ENCODE measurements around the gene GABBR1. TPM values are rescaled to one million over a fixed set of nuclear protein-coding genes. Genes with fewer than 3 reads are reported as not detected.

GABBR1 gene
- total RNA-seq, 2 experiments from 2014 or later: 9.6 to 11.3 TPM

GRCh38 chr6:29547573-29547972, 85.4 kb downstream of the GABBR1 start:
- POLR2A ChIA-PET: no interaction called here
- CTCF ChIA-PET: no interaction called here

- CTCF ChIA-PET: no interaction called here
- POLR2A ChIA-PET: no interaction called here
These were observed 95.1 kb downstream of the GABBR1 start for GRCh38 chr6:29537714-29538403.

- ChIA-PET POLR2A (interaction anchor here (0.5 kb wide), 1 partner anchor 1161 kb away, joined by 3 read pairs; no protein-coding TSS in a partner anchor), CTCF (no interaction called here)
These were observed 100.5 kb downstream of the GABBR1 start for GRCh38 chr6:29532320-29532951.

GRCh38 chr6:29531668-29532067, 101.3 kb downstream of the GABBR1 start:
- ChIA-PET CTCF (no interaction called here), POLR2A (interaction anchor here (0.5 kb wide), 1 partner anchor 1160 kb away, joined by 3 read pairs; no protein-coding TSS in a partner anchor)

GRCh38 chr6:29530671-29531310, 102.2 kb downstream of the GABBR1 start:
- ChIA-PET CTCF (no interaction called here), POLR2A (no interaction called here)

GRCh38 chr6:29529956-29530355, 103.0 kb downstream of the GABBR1 start:
- ChIA-PET POLR2A (no interaction called here), CTCF (no interaction called here)

- POLR2A ChIA-PET: no interaction called here
- CTCF ChIA-PET: no interaction called here
These were observed 103.9 kb downstream of the GABBR1 start for GRCh38 chr6:29528988-29529560.

GRCh38 chr6:29528300-29528931, 104.6 kb downstream of the GABBR1 start:
- POLR2A ChIA-PET: no interaction called here

GRCh38 chr6:29527564-29527963, 105.4 kb downstream of the GABBR1 start:
- CTCF ChIA-PET: no interaction called here
- POLR2A ChIA-PET: no interaction called here

More at GRCh38 chr6:29528300-29528931, 104.6 kb downstream of the GABBR1 start:
- CTCF ChIA-PET: no interaction called here

- ChIA-PET CTCF (no interaction called here), POLR2A (no interaction called here)
These were observed 105.9 kb downstream of the GABBR1 start for GRCh38 chr6:29527126-29527525.

GRCh38 chr6:29525311-29525639, 107.7 kb downstream of the GABBR1 start:
- POLR2A ChIA-PET: no interaction called here
- CTCF ChIA-PET: no interaction called here

GRCh38 chr6:29524444-29525310, 108.3 kb downstream of the GABBR1 start:
- ChIA-PET POLR2A (no interaction called here), CTCF (no interaction called here)

- ChIA-PET POLR2A (no interaction called here), CTCF (no interaction called here)
These were observed 108.9 kb downstream of the GABBR1 start for GRCh38 chr6:29524044-29524443.

GRCh38 chr6:29522227-29522626, 110.8 kb downstream of the GABBR1 start:
- ChIA-PET CTCF (no interaction called here), POLR2A (no interaction called here)

GRCh38 chr6:29521006-29521680, 111.8 kb downstream of the GABBR1 start:
- POLR2A ChIA-PET: no interaction called here
- CTCF ChIA-PET: no interaction called here

- ChIA-PET CTCF (no interaction called here), POLR2A (no interaction called here)
These were observed 112.8 kb downstream of the GABBR1 start for GRCh38 chr6:29520232-29520631.

- CTCF ChIA-PET: no interaction called here
- POLR2A ChIA-PET: no interaction called here
These were observed 113.5 kb downstream of the GABBR1 start for GRCh38 chr6:29519291-29520010.

GRCh38 chr6:29517728-29518440, 115.1 kb downstream of the GABBR1 start:
- CTCF ChIA-PET: no interaction called here
- POLR2A ChIA-PET: no interaction called here

All from activated CD8-positive, alpha-beta memory T cell treated with anti-CD3 and anti-CD28 coated beads for 36 hours (primary cell).